Activated CD8-positive, alpha-beta T cell treated with anti-CD3 and anti-CD28 coated beads for 36 hours (primary cell): Measurements from ENCODE around the gene ATP8B3. TPM values are rescaled to one million over a fixed set of nuclear protein-coding genes. Genes with fewer than 3 reads are reported as not detected.
A peak's percentile ranks its signal among the peaks of the same experiment; 100 is the strongest.

Experiments
- ATAC-seq: fragments of 200-7000 bp; cut with Tn5 transposase; one replicate; pipeline ENCODE4 v1.10.0; 2021; ENCODE audit warnings: mild to moderate bottlenecking, moderate library complexity
- CTCF ChIA-PET: fragments of 350-600 bp; sonication (Branson Sonifier 250); formaldehyde crosslinking; loops from one replicate; lab custom pipeline; 2021; ENCODE audit warnings: antibody characterized with exemption; lab: Charles Lee
- POLR2A ChIA-PET: fragments of 350-600 bp; sonication (Branson Sonifier 250); formaldehyde crosslinking; loops from one replicate; lab custom pipeline; 2021; ENCODE audit warnings: antibody characterized with exemption; lab: Charles Lee
- DNase-seq: peaks from one replicate; pipeline ENCODE4 v3.0.0-alpha.2; 2020
- H3K27ac Mint-ChIP-seq: one replicate; pipeline ENCODE4 v1.8.0; 2021; ENCODE audit warnings: mild to moderate bottlenecking, mixed read lengths
- H3K27me3 Mint-ChIP-seq: one replicate; pipeline ENCODE4 v1.8.0; 2021; ENCODE audit warnings: mixed read lengths
- H3K36me3 Mint-ChIP-seq: one replicate; pipeline ENCODE4 v1.8.0; 2021; ENCODE audit warnings: low read depth, mixed read lengths
- H3K4me1 Mint-ChIP-seq: one replicate; pipeline ENCODE4 v1.8.0; 2021; ENCODE audit warnings: low read depth, mixed read lengths
- H3K4me3 Mint-ChIP-seq: one replicate; pipeline ENCODE4 v1.8.0; 2021; ENCODE audit warnings: mild to moderate bottlenecking, moderate library complexity, mixed read lengths
- H3K9me3 Mint-ChIP-seq: one replicate; pipeline ENCODE4 v1.8.0; 2021; ENCODE audit warnings: mixed read lengths
- intact Hi-C: fragments of 100-400 bp; cut with micrococcal nuclease; formaldehyde crosslinking; loops from one replicate; pipeline ENCODE4 v1.10.0; 2022
- total RNA-seq, 2 experiments: library from RNA; stranded (reverse); gene quantifications; one replicate each; pipeline ENCODE4 v1.2.3, GENCODE V29; 2021
- TF ChIP-seq, protein P1 (sequence below): fragments of 200-600 bp; IDR thresholded peaks from one replicate; pipeline ENCODE4 v1.8.0; 2022; ENCODE audit warnings: antibody characterized with exemption, mild to moderate bottlenecking

Gene ATP8B3
- total RNA-seq, 2 experiments from 2014 or later, result 5.8 to 8.2 TPM

DNA sequence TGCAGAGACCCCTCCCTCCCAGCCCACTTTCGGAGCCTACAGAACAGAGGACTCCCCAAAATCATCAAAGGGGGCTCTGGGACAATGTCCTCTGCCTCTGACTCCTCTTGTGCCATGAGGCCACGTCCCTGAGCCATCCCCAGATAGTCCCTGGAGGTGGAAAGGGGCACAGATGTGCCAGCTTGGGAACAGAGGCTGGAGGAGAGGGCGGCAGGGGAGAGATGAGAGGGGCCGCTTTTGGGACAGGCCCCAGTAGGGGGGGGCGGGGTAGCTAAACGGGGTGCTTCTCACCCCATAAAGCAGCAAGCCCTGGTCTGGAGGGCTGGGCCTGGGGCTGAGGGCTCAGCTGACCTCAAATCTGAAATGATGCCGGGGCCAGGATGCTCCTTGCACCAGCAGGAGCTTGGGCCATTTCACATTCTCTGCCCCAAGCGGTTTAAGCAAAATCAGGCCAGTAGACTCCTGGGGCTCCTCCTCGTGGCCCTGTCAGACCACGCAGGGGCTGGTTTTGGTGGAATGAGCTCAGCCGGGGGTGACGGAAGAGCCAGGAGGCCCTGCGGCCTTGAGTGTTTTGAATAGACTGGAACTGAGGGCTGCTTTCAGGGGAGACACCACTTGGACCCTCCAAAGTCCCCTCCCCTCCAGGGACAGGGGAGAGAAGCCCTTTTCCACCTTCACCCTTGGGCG lies 31.7 kb downstream of the ATP8B3 start:
- H3K27me3 Mint-ChIP-seq, result peaks cover 38% of the 10 kb centered on the region
- no peaks in the 10 kb centered on the region for H3K9me3 Mint-ChIP-seq
- TF ChIP-seq, protein P1, sequence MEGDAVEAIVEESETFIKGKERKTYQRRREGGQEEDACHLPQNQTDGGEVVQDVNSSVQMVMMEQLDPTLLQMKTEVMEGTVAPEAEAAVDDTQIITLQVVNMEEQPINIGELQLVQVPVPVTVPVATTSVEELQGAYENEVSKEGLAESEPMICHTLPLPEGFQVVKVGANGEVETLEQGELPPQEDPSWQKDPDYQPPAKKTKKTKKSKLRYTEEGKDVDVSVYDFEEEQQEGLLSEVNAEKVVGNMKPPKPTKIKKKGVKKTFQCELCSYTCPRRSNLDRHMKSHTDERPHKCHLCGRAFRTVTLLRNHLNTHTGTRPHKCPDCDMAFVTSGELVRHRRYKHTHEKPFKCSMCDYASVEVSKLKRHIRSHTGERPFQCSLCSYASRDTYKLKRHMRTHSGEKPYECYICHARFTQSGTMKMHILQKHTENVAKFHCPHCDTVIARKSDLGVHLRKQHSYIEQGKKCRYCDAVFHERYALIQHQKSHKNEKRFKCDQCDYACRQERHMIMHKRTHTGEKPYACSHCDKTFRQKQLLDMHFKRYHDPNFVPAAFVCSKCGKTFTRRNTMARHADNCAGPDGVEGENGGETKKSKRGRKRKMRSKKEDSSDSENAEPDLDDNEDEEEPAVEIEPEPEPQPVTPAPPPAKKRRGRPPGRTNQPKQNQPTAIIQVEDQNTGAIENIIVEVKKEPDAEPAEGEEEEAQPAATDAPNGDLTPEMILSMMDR, result no peak
- POLR2A ChIA-PET, result no interaction called here
- intact Hi-C loops, result no loop called here
- H3K36me3 Mint-ChIP-seq, result no peaks in the 10 kb centered on the region
- no peak overlapping the region for H3K27ac Mint-ChIP-seq
- peaks cover 2% of the 10 kb centered on the region for H3K4me1 Mint-ChIP-seq
- peak; percentile 30 for ATAC-seq
- CTCF ChIA-PET, result interaction anchor here (1.6 to 3.5 kb wide), 5 partner anchors 9 to 108 kb away, joined by 4 to 40 read pairs (median 16); no protein-coding TSS in a partner anchor
- DNase-seq, result no peak
- no peak overlapping the region for H3K4me3 Mint-ChIP-seq

DNA sequence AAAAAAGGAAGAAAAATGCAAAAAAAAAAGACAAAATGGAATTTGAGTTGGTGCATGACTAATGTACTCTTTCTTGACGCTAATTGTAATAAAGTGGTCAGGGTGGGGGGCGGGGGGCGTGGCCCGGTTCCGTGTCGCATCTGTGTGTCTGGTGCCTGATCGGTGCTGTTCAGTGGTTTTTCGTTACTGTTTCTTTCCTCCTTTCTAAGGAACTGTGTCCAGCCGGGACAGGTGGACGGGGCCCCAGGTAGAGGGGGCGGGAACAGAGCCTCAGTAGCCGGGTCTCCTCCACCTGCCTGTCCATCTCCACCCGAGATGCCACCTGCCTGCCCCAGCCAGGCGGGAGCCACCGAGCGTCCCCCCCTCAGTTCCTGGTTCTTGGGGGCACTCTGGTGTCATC lies 32.5 kb downstream of the ATP8B3 start:
- H3K4me1 Mint-ChIP-seq, result peaks cover 2% of the 10 kb centered on the region
- no peaks in the 10 kb centered on the region for H3K36me3 Mint-ChIP-seq
- intact Hi-C loops, result no loop called here
- H3K27me3 Mint-ChIP-seq, result peaks cover 41% of the 10 kb centered on the region
- DNase-seq (no peak), ATAC-seq (no peak)
- TF ChIP-seq, protein P1, result no peak
- ChIA-PET POLR2A (no interaction called here), CTCF (interaction anchor here (3.5 kb wide), 1 partner anchor 9 kb away, joined by 26 read pairs; no protein-coding TSS in a partner anchor)
- H3K9me3 Mint-ChIP-seq, result no peaks in the 10 kb centered on the region
- H3K4me3 Mint-ChIP-seq, result no peak overlapping the region
- H3K27ac Mint-ChIP-seq, result no peak overlapping the region

DNA sequence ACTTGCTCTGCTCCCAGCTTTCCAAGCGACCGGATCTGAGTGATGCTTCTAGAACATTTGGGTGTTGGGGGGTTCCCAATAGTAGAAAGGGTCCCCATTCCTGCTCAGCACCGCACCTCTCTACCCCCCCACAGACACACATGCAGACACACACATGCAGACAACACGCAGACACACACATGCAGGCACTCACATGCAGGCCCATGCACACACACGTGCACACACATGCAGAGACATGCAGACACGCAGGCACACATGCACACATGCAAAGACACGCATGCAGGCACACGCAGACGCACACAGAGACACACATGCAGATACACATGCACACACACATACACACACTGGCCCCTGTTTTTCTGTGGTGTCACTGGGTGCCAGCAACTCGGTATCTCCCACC lies 34.9 kb downstream of the ATP8B3 start:
- H3K36me3 Mint-ChIP-seq, result no peaks in the 10 kb centered on the region

DNA sequence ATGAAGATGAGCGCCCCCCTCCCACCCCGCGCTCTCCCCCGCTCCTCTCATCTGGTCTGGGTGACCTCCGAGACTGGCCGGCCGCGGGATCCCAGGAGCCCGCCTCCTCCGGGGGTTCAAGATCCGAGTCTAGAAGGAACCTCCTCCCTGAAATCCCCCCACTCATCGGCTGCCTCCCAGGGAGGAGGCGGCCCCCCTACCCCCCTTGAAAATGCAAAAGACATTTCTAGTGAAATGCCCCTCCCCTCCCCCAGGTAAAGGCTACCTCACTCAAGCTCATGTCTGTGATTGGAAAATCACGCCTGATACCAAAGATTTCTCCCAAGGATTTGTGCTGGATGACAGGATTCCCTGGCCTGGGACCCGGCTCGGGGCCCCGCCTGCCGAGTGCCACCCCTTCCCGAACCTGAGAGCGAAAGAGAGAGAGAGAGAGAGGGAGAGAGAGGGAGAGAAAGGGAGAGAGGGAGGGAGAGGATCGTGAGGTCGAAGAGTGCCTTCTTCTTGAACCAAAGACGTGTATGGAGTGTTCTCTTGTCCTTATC lies 35.4 kb downstream of the ATP8B3 start:
- ChIA-PET CTCF (no interaction called here), POLR2A (interaction anchor here (1.1 kb wide), 1 partner anchor 144 kb away, joined by 3 read pairs; no protein-coding TSS in a partner anchor)
- TF ChIP-seq, protein P1, result no peak
- no peaks in the 10 kb centered on the region for H3K9me3 Mint-ChIP-seq
- H3K27ac Mint-ChIP-seq, result no peak overlapping the region
- peaks cover 54% of the 10 kb centered on the region for H3K27me3 Mint-ChIP-seq
- no peak for ATAC-seq
- H3K4me3 Mint-ChIP-seq, result no peak overlapping the region
- intact Hi-C loops, result no loop called here
- peaks cover 2% of the 10 kb centered on the region for H3K4me1 Mint-ChIP-seq
- no peak for DNase-seq
- H3K36me3 Mint-ChIP-seq, result no peaks in the 10 kb centered on the region

More for the DNA sequence above, 34.9 kb downstream of the ATP8B3 start:
- Mint-ChIP-seq H3K27me3 (peaks cover 53% of the 10 kb centered on the region), H3K4me3 (no peak overlapping the region), H3K27ac (no peak overlapping the region), H3K9me3 (no peaks in the 10 kb centered on the region), H3K4me1 (peaks cover 2% of the 10 kb centered on the region)
- no peak for ATAC-seq
- POLR2A ChIA-PET, result interaction anchor here (1.1 to 1.3 kb wide), 2 partner anchors 9 to 145 kb away, joined by 3 to 4 read pairs; no protein-coding TSS in a partner anchor
- intact Hi-C loops, result no loop called here
- CTCF ChIA-PET, result interaction anchor here (0.9 to 1.0 kb wide), 2 partner anchors 30 to 49 kb away, joined by 3 read pairs; no protein-coding TSS in a partner anchor
- no peak for DNase-seq
- TF ChIP-seq, protein P1, result no peak
